ENCODE data around the gene BUB1B.

BUB1B gene

GRCh38 chr15:40242213-40242599, 81.3 kb downstream of the BUB1B start:
- no peak overlapping the region for H3K4me3 ChIP-seq (ENCODE audit: control insufficient read depth, low read depth, low read length)
- DNase-seq (ENCODE audit: low read depth) = no peak
- no peak for TF ChIP-seq CTCF (IDR thresholded peaks at IDR 0.05; ENCODE audit: control insufficient read depth, insufficient read depth, low read depth, low read length, missing control alignments)

- TF ChIP-seq CTCF (IDR thresholded peaks at IDR 0.05; ENCODE audit: control insufficient read depth, insufficient read depth, low read depth, low read length, missing control alignments) = no peak
- no peak for DNase-seq (ENCODE audit: low read depth)
- H3K4me3 ChIP-seq (ENCODE audit: control insufficient read depth, low read depth, low read length) = no peak overlapping the region
Measured at GRCh38 chr15:40242601-40243000, 81.7 kb downstream of the BUB1B start.

- no peak overlapping the region for H3K4me3 ChIP-seq (ENCODE audit: control insufficient read depth, low read depth, low read length)
- DNase-seq (ENCODE audit: low read depth) = no peak
- TF ChIP-seq CTCF (IDR thresholded peaks at IDR 0.05; ENCODE audit: control insufficient read depth, insufficient read depth, low read depth, low read length, missing control alignments) = no peak
Measured at GRCh38 chr15:40243126-40243810, 82.4 kb downstream of the BUB1B start.

GRCh38 chr15:40244961-40245523, 84.2 kb downstream of the BUB1B start:
- TF ChIP-seq CTCF (IDR thresholded peaks at IDR 0.05; ENCODE audit: control insufficient read depth, insufficient read depth, low read depth, low read length, missing control alignments) = no peak
- no peak overlapping the region for H3K4me3 ChIP-seq (ENCODE audit: control insufficient read depth, low read depth, low read length)
- DNase-seq (ENCODE audit: low read depth) = no peak

- H3K4me3 ChIP-seq (ENCODE audit: control insufficient read depth, low read depth, low read length) = no peak overlapping the region
- no peak for DNase-seq (ENCODE audit: low read depth)
- no peak for TF ChIP-seq CTCF (IDR thresholded peaks at IDR 0.05; ENCODE audit: control insufficient read depth, insufficient read depth, low read depth, low read length, missing control alignments)
Measured at GRCh38 chr15:40245666-40246450, 85.0 kb downstream of the BUB1B start.

- DNase-seq (ENCODE audit: low read depth) = no peak
- H3K4me3 ChIP-seq (ENCODE audit: control insufficient read depth, low read depth, low read length) = no peak overlapping the region
- no peak for TF ChIP-seq CTCF (IDR thresholded peaks at IDR 0.05; ENCODE audit: control insufficient read depth, insufficient read depth, low read depth, low read length, missing control alignments)
Measured at GRCh38 chr15:40246496-40247280, 85.8 kb downstream of the BUB1B start.

Measured in AG09309 (cell line).